ENCODE results near the gene ARHGAP29. TPM values are rescaled to one million over a fixed set of nuclear protein-coding genes. Genes with fewer than 3 reads are reported as not detected.

The ARHGAP29 gene
- total and polyA plus RNA-seq, 10 of the 15 experiments (the other 5 are each of a cell fraction or from before 2014, with no cell fraction given) = under 0.01 to 0.43 (median 0.10) TPM; not detected in 4

DNA sequence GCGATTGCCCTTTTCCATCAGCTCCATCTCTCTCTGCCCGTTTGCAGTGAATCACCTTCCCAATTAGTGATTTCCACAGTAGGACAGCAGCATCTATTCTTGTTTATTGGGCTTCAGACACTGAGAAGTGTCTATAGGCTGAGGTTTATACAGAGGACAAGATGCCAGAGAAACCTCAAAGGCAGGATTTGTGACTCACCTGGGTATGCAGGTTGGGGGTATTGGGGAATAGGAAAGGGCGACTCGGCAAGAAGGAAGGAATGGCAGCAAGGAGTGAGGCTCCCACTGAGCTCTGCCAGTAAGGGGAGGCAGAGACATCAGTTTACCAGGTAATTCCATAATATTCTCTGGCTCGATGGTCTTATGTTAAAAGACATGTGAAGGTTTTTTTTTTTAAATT, 91.1 kb downstream of the ARHGAP29 start:
- 43% methylated on average over 5 of the region's 5 CpGs for WGBS (ENCODE audit: insufficient coverage, insufficient replicate concordance, low lambda C conversion rate, missing lambda C conversion rate)
- no peaks in the 10 kb centered on the region; a peak in 1 of 4 replicates for H3K27me3 ChIP-seq (replicated peaks in 1 of 2; ENCODE audit: control insufficient read depth in 2 of 2, insufficient read depth in 2 of 2, low read length in 1 of 2)
- H3K27ac ChIP-seq (ENCODE audit: control insufficient read depth, insufficient read depth) = no peak overlapping the region
- no peak overlapping the region for H3K9ac ChIP-seq (ENCODE audit: control insufficient read depth, insufficient read depth, low read length)
- no peaks in the 10 kb centered on the region for H3K79me2 ChIP-seq (ENCODE audit: control insufficient read depth, insufficient read depth, low read length)
- H3K4me1 ChIP-seq (ENCODE audit: control insufficient read depth, insufficient read depth, low read length) = no peaks in the 10 kb centered on the region
- no peak overlapping the region for H3K4me2 ChIP-seq (ENCODE audit: control insufficient read depth, insufficient read depth)
- POLR2A ChIA-PET = no interaction called here
- no TSS peak for BruUV-seq (replicated peaks)
- RAD21 ChIA-PET (ENCODE audit: unreplicated experiment) = no interaction called here
- H3K9me3 ChIP-seq (replicated peaks; ENCODE audit: control insufficient read depth, insufficient read depth, low read length) = no peaks in the 10 kb centered on the region
- DNase-seq (ENCODE audit: low read depth, low spot score) = no peak
- no peak for FAIRE-seq
- ATAC-seq = no peak
- CTCF ChIA-PET = no interaction called here
- intact Hi-C loops (cut with micrococcal nuclease; ENCODE audit: unreplicated experiment) = no loop called here
- H3K4me3 ChIP-seq = no peak overlapping the region
- no peak overlapping the region for H2AFZ ChIP-seq (ENCODE audit: control insufficient read depth, low read depth, low read length)
- in situ Hi-C loops (cut with MboI) = no loop called here
- no peak for TF ChIP-seq MEF2A (IDR thresholded peaks at IDR 0.05; ENCODE audit: insufficient read depth, low read depth, low read length)
- no peak for TF ChIP-seq TCF12 (IDR thresholded peaks at IDR 0.05; ENCODE audit: low read depth, low read length)
- TF ChIP-seq EZH2 (IDR thresholded peaks at IDR 0.05; ENCODE audit: borderline replicate concordance, control insufficient read depth, low read depth, low read length) = no peak
- TF ChIP-seq SMC3 (IDR thresholded peaks at IDR 0.05; ENCODE audit: borderline replicate concordance, low read length) = no peak
- no peak for TF ChIP-seq SPI1 (IDR thresholded peaks at IDR 0.05; ENCODE audit: borderline replicate concordance, insufficient read depth, low read depth, low read length)
- no peak for TF ChIP-seq CHD1 (IDR thresholded peaks at IDR 0.05; ENCODE audit: low read depth, low read length)
- no peak for TF ChIP-seq LARP7 (IDR thresholded peaks at IDR 0.05)
- no peak for TF ChIP-seq ZNF24 (IDR thresholded peaks at IDR 0.05)
- no peak for TF ChIP-seq SRF (IDR thresholded peaks at IDR 0.05; ENCODE audit: low read depth in 2 of 2, low read length in 2 of 2)
- no peak for TF ChIP-seq HDAC2 (IDR thresholded peaks at IDR 0.05)
- TF ChIP-seq MYC (IDR thresholded peaks at IDR 0.05; ENCODE audit: insufficient read depth, insufficient read length, insufficient replicate concordance, low read length, severe bottlenecking) = no peak
- no peaks in the 10 kb centered on the region for H3K36me3 ChIP-seq (ENCODE audit: control insufficient read depth in 2 of 2, insufficient read depth in 2 of 2, low read length in 1 of 2)
- no peaks in the 10 kb centered on the region for H4K20me1 ChIP-seq (ENCODE audit: control insufficient read depth, insufficient read depth)
- SMC1A ChIA-PET (ENCODE audit: uncharacterized antibody, unreplicated experiment) = no interaction called here

Data from GM12878 (cell line).